Stimulated activated CD8-positive, alpha-beta memory T cell treated with anti-CD3 and anti-CD28 coated beads, Interleukin-12 subunit alpha, Interleukin-12 subunit beta, amount 100 ng/mL, for 4 hours (primary cell): ENCODE results near the gene WWOX.

Experiments
- DNase-seq: peaks from one replicate; pipeline ENCODE4 v3.0.0-alpha.2; 2020; ENCODE audit warnings: low read depth

WWOX gene

DNA sequence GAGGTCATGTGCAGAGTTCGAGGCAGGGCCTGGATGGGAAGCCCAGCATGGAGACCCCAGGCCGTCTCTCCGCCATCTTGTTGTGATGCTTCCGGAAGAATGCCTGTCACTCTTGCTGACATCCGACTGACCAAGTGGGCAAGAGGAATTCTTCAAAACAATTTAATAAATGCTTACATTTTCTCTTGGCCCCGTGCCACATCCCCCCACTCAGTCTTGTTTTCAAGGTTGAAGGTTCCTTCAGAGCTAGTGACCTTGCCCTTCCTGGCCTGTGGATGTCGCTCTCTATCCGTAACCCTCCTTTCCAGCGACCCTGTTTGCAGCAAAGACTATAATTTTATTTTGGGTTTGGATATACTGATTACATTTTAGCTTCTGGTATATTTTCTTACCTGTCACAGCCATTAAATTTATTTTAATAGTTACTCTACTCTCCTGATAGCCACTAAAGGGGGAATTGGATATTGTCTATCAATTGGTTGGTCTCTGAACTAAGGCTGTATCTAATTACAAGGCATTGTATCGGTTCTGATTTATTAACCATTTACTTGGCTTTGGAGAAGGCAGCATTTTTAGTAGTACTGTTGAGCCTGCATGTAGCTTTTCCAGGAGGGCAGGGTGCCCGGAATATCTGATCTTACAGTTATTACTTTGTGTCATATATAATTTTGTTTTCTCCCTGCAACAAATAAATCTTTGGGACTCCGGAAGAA is 264.5 kb downstream of the WWOX start:
- DNase-seq = no peak

DNA sequence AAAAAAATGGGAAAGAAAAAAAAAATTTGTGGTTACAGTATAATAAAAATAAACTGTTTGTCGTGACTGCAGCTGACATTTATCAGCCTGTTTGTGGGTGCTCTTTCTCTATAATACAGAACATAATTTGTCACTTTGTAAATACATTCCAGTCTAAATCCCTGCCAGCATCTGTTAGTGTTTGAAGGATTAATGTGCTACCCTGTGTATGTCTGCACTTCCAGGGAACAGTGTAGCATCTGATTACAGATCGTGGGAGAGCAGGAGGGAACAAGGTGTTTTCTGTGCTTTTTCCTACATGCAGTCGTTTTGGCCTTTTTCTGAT is 265.1 kb downstream of the WWOX start:
- DNase-seq = no peak

DNA sequence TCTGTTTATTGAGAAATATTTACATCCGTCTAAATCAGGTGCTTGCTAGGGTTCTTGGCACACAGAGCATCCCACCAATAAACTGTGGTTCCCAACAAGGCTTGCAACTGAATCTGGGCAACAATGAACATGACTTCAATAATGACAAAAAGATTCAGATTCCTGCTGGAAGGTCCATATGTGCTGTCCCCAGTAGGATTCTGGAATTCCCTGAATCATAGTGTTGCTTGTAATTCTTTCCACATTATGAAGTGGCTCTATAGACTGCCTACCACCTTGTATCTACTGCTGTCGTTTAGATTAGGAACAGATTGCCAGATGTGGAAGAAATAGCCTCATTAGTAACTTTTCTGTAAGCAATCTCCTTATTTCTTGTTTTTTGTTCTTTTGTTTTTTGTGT is 265.9 kb downstream of the WWOX start:
- DNase-seq = no peak

DNA sequence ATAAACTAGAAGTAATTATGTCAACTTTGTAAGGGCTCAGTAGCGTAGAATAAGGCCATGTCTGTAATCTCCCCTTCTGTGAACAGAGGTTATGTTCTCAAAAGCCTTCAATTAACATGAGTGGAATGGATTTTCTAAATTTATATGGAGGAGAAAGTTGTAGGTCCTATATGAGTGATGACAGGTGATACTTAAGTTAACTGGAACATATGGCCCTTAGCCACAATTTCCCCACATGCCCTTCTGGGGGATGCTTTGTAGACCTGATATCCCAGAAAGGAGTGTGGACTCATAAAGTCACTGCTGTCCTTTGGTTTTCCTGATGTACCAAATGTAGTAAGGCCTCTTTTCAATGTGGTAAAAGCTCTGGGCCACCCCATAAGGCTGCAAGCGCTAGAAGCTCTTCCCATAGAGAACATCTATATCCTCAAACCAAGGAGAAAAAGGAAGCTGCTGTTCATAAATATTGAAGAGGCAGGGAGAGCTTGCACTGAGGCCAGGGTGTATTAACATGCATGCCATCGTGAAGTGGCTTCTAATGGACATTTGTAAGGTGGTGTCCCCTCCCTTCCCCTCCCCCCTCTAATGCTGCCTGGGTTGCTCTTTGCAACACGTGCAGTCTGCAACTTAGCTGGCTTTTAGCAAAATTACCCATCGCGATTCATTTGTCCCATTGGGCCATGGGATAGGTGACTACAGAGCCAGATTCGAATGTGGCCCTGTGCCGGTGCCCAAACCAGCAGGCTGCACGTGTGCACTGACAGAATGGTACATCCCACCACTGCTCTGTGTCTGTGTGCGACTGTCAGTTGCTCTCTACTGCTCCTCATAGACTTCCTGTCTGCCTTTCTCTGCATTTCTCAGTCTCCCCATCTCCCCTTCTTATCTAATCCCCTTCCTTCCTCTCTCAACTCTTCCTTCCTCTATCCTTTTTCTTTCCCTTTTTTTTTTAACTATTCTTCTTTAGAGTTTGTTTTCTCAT is 269.0 kb downstream of the WWOX start:
- DNase-seq = no peak

DNA sequence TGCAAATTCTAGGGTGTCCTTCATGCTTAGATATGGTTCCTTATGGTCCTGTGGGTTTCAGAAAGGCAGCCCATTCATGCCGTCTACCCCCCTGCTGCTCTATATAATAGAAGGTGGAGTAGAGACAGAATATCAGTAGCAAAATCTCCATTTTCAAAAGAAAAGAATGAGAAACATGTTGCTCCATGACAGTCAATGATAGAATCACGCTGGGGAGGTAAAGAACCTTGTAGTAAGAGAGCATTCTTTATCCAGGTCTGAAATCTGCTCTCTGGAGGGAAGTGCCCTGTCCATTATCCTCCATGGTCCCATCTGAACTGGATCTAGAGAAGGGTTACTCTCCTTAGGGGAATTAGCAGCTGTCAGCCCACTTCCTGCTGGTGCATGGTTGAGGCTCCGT is 272.8 kb downstream of the WWOX start:
- no peak for DNase-seq

DNA sequence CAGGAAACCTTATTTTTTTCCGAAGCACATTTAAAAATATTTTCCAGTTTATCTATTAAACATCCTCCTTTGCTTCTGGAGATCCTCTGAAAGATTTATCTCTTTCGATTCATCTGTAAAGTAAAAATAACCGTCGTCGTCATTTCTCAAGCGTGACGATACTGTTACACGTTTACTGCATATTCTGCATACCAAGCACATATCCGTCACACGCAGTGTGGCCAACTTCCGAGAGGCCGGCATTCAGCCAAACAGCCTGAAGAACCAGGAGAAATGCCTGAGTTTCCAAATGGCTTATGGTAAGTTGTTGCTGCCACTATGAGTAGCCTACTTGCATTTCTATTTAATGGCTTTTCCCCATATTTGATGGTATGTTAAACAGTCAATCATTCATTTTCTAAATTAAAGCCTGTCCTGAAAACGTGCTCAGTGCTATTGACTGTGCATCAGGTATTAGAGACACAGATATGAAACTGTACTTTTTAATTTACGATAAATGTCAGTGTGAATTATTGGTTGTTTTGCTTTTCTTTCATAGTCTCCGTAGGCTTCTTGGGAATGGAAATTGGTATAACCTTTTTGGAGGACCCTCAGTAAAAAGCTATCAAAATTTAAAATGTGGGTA is 275.7 kb downstream of the WWOX start:
- no peak for DNase-seq

DNA sequence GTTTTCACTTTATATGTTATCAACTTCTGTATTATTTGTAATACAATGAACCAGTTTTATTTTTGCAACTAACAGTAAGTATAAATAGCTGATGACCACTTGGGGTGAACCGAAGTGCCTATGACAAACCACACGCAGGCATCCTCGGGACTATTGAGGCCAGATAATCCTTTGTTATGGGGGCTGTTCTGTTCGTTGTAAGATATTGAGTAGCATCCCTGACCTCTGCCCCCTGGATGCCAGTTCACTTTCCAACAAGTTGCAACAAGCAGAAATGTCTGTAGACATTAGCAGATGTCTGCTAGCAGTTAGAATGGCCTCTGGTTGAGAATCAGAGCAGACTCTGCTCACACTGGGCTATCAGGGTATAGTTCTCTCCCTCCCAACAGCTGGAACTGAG is 277.0 kb downstream of the WWOX start:
- no peak for DNase-seq

DNA sequence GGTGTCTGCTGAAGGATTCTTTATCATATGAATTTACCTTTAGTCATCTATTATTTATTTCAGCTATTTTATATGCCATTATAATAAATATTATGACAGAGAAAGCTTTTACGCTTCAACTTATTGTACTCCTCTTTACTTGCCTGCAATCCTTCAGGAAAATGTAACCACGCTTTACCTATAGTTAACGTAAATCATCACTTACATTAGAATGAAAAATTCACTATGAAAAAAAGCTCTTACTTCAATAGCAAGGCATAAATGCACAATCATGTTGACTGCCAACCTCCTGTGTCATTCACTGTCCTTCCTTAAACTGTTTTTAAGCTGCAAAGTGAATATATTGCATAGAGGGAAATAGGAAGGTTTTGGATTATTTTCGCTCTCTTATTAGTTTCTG is 277.9 kb downstream of the WWOX start:
- no peak for DNase-seq

DNA sequence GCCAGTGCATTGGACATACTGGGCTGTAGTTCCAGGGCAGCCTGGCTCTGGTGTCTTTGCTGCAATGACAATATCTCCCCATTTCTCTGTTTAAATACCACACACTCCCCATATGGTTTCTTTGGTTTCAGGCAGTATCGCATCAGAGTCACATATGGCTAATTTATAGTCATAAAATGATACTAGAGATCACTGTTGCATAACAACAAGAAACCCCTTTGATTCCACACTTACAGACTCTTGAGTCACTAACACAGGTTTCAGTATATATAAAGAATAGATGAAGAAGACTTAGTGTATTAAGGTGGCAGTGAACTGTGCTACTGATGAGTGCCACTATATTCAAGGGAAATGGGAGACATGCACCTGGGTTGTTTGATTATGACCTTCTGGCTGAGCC is 281.6 kb downstream of the WWOX start:
- DNase-seq = no peak

DNA sequence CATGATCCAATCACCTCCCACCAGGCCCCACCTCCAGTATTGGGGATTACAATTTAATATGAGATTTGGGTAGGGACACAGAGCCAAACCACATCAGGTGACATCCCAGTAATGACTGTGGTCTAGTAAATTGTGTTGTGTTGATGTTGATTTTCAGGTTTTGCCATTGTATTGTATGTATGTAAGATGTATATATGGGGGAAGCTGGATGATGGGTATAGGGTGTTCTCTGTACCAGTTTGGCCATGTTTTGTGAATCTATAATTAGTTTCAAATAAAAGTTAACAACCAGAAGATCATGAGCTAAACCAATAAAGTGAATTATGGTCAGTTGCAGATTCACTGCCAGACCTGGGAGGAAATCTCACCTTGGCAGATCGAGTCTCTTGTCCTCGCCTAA is 283.7 kb downstream of the WWOX start:
- no peak for DNase-seq

DNA sequence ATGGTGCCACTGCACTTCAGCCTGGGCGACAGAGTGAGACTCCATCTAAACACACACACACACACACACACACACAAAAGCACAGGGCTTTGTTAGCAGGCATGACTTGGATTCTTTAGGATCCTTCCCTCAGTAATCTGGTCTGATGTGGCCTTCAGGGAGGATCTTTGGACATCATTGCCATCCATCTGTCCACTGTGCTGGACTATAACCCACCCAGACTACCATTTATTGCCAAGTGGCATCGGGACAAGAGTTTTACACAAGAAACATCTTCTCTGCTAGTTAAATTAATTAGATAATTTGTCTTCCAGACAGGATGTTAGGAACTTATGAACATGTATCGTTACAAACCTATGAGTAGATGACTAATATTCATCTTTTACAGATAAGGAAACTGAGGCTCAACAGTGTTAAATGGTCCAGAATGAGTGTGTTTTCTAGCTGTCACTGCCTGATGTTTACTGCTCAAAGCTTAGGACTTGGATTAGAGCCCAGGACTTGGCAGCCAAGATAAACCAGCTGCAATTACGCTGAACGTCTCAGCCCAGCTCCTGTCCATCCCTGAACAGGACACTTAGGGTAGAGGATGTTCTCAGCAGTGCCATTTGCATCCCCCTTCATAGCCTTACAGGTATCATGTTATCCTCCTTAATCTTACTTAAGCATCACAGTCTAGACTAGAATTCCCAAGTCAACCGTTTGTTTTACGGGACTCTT is 285.8 kb downstream of the WWOX start:
- no peak for DNase-seq

DNA sequence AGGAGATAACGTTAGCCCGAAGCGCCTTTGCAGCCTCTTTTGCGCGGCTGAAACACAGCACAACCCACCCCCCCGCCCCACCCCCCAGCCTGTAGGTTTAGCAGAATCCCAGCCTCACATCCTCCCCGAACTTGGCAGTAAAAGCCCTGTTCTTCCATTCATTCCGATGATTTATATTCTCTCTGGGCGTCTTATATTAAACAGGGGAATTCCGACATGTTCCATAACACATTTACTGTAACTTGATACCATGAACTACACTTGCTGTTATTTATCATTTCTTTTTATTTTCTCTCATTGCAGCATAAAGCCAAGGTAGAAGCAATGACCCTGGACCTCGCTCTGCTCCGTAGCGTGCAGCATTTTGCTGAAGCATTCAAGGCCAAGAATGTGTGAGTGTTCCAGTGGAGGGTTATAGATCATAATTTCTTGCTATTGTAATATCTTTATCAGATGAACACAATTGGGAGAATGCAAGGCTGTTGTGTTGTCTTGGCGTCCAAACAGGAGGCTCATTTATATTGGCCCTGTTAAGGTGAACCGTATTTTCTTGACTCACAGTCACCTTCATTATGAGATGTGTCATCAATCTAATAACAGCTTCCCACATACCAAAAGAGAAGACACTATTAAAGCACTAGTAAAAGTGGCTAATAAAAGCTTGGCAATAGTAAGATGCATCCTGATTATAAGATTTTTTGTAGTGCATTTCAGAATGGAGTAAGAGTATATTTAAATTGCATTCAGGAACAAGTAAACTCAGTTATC is 287.3 kb downstream of the WWOX start:
- DNase-seq = no peak

DNA sequence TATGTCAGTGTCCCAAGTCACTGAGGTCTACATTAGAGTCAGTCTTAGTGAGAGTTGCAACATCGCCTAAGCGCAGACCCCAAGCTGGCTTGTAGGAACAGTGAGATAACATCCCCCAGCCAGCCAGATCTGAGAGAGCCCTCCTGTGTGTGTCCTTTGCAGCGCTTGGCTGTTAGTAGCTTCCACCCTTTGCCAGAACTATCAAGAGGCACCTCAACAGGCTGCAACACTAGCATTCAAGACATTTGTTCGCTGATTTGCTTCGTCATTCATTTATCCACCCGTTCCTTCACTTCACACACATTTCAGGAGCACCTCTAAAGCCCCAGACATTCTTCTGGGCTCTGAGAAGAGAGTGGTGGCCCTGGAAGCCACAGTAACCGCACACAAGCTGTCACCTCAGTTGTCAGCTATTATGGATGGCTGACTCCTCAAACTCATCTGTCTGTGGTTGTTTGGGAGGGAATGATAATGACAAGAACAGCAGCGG is 289.6 kb downstream of the WWOX start:
- no peak for DNase-seq

DNA sequence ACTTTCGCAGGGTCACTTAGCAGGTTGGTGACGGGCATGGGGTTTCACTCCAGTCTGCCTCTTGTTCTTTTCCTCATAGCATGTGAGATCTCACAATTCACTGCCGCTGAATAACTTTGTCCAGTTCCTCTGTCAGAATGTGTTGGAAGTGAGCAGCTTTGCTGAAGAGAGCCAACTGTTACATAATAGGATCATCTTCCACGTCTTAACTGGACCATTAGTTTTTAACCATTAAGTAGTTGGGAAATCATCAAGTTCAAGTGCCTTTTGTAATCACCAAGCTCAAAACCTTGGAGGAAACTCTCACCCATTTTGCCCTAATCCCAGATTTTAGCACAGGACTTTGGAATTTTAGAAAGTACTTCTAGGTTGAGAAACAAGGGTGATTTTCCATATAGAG is 290.6 kb downstream of the WWOX start:
- no peak for DNase-seq

DNA sequence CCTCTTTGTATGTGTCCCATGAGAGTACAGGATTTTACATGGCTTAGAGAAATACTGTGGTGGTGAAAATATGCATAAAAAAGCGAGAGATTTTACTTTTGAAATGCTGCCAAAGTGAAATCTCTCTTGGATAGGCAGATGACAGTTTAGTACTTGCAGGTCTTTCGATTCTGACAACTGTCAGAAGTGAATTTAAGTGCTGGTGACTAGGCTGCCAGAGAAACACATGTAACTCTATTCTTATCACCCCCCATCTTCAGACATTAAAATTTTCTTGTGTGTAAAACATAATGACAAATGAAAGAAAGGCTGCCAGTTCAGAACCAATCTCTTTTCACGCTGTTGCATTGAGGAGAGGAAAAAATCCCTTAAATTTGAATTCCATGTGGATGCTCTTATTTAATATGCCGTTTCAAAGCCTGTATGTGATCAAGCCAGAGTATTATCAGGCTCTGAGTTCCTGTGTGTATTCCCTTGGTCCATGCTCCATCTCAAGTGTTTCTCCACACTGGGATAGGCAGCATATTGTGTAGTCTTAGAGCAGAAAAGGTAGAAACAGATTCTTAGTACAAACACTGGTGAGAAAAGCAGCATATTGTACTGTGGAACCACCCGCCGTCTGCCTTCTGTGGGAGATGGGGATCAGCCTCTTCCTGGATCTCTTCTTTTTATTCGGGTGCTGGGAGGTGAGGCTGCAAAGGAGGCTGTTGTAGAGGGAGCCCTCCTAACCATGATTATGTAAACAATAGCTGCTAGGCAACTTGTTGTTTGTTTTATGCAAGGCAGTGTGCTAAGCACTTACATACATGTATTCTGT is 291.3 kb downstream of the WWOX start:
- DNase-seq = no peak

DNA sequence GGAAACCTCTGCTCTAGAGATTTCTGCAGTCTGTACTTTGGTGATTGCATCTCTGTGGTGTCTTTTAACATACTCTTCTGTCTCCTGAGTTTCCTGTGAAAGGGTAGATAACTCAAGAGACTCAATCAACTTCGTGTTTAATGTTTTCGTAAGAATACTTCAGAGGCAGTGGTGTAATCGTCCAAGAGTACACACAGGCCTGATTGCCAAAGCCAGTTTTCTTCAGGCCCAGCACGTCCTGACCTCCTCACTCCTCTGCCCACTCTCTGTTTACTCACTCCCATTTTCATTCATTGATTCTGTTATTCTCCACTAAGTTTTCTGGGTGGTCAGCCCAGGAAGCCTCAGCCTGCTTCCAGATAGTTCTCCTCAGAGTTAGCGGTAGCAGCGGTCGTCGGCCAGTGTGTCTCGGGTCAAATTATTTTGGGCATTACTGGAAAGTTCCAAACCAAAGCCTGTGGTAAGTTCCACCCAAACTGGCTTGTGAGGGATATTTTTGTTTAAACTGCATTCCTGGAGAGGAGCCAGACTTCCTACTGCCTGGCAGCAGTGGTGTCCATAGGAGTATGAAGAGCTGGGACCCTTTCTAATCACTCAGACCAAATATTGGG is 293.2 kb downstream of the WWOX start:
- DNase-seq = no peak

DNA sequence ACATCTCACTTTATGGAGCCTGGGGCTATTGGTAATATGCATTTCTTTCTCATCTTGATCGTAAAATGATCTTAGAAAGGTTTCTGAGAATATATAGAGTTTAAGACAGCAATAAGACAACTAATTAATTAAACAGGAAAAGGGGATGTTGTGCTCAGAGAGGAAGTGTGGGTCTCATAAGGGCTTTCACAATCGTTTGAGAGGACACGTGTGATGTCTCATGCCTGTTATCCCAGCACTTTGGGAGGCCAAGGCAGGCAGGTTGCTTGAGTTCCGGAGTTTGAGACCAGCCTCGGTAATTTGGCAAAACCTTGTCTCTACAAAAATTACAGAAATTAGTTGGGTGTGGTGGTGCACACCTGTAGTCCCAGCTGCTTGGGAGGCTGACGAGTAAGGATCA is 295.6 kb downstream of the WWOX start:
- no peak for DNase-seq

DNA sequence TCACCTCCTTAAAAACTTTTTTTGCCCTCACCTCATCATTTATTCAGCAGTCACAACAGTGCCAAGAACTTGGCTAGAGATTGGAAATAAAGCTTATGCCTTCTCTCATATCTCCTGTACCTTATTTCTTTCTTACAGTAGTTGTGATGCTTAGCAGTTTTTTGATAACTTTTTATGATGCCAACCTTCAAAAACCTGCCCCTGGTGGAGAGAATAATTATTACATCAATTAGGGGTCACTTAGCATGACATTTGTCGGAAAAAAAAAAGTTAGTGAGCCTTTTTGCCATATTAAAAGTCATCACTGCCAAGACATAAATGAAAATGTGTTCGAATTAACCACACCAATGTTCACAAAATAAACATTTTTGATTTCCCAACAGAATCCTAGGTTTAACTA is 296.6 kb downstream of the WWOX start:
- no peak for DNase-seq

DNA sequence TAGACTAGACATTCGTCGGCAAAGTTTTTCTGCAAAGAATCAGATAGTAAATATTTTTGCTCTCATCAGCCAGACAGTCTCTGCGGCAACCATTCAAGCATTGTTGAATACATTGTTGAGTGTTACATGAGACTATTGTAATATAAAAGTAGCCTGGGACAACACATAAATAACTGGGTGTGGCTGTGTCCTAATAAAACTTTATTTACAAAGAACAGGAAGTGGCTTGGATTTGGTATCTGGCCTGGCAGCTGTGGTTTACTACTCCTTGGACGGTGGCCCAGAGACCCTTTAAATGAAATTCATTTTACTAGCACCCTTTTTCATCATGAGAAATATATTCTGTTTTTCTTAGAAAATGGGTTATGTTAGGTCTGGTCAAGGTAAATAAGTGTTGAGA is 297.2 kb downstream of the WWOX start:
- DNase-seq = no peak

DNA sequence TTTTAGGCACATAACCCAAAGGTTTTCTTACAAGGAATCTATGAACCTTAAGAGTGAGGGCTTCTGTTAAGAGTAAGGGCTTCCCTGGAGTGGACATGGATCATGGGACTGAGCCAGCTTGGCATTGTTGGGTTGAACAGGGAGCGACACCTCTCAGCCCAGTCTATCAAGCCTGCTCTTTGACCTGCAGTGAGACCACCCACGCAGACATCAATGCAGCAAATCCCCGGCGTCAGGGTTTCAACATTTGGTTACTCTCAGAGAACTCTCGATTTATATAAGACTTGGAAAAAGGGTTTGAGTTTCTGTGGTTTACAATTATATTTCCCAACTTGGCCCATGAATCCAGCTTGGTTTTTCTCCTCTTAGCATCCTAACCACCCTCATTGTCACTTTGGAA is 299.9 kb downstream of the WWOX start:
- no peak for DNase-seq
